ENCODE results near the gene SASH1.
A peak's percentile ranks its signal among the peaks of the same experiment; 100 is the strongest.
"Not testable (repeated sequence)": the region's sequence is repeated elsewhere in the genome, so short reads cannot be mapped to it uniquely, and the experiment has no call there.

The SASH1 gene

GRCh38 chr6:148358196-148358785 lies 15.7 kb downstream of the SASH1 start:
- in situ Hi-C loops (cut with HindIII; ENCODE audit: low pct_ligation_motif_present, low pct_unique_long_range_greater_than_20kb, low sequenced_read_pairs), result no loop called here
- no peak for DNase-seq

- in situ Hi-C loops (cut with HindIII; ENCODE audit: low pct_ligation_motif_present, low pct_unique_long_range_greater_than_20kb, low sequenced_read_pairs), result no loop called here
Observed at GRCh38 chr6:148359228-148359627, 16.6 kb downstream of the SASH1 start.

GRCh38 chr6:148364056-148364824 lies 21.6 kb downstream of the SASH1 start:
- DNase-seq, result no peak
- in situ Hi-C loops (cut with HindIII; ENCODE audit: low pct_ligation_motif_present, low pct_unique_long_range_greater_than_20kb, low sequenced_read_pairs), result no loop called here

More at GRCh38 chr6:148359228-148359627, 16.6 kb downstream of the SASH1 start:
- DNase-seq, result no peak

- no peak for DNase-seq
- in situ Hi-C loops (cut with HindIII; ENCODE audit: low pct_ligation_motif_present, low pct_unique_long_range_greater_than_20kb, low sequenced_read_pairs), result no loop called here
Observed at GRCh38 chr6:148365041-148365440, 22.4 kb downstream of the SASH1 start.

GRCh38 chr6:148367411-148368024 lies 24.9 kb downstream of the SASH1 start:
- DNase-seq, result no peak

GRCh38 chr6:148370176-148370575 lies 27.5 kb downstream of the SASH1 start:
- in situ Hi-C loops (cut with HindIII; ENCODE audit: low pct_ligation_motif_present, low pct_unique_long_range_greater_than_20kb, low sequenced_read_pairs), result no loop called here
- no peak for DNase-seq

More at GRCh38 chr6:148367411-148368024, 24.9 kb downstream of the SASH1 start:
- in situ Hi-C loops (cut with HindIII; ENCODE audit: low pct_ligation_motif_present, low pct_unique_long_range_greater_than_20kb, low sequenced_read_pairs), result no loop called here

- in situ Hi-C loops (cut with HindIII; ENCODE audit: low pct_ligation_motif_present, low pct_unique_long_range_greater_than_20kb, low sequenced_read_pairs), result no loop called here
- DNase-seq, result no peak
Observed at GRCh38 chr6:148374040-148374774, 31.6 kb downstream of the SASH1 start.

GRCh38 chr6:148375401-148375800 lies 32.8 kb downstream of the SASH1 start:
- no peak for DNase-seq
- in situ Hi-C loops (cut with HindIII; ENCODE audit: low pct_ligation_motif_present, low pct_unique_long_range_greater_than_20kb, low sequenced_read_pairs), result no loop called here

- in situ Hi-C loops (cut with HindIII; ENCODE audit: low pct_ligation_motif_present, low pct_unique_long_range_greater_than_20kb, low sequenced_read_pairs), result no loop called here
- DNase-seq, result no peak
Observed at GRCh38 chr6:148379481-148379880, 36.8 kb downstream of the SASH1 start.

- in situ Hi-C loops (cut with HindIII; ENCODE audit: low pct_ligation_motif_present, low pct_unique_long_range_greater_than_20kb, low sequenced_read_pairs), result no loop called here
- no peak for DNase-seq
Observed at GRCh38 chr6:148379966-148380713, 37.5 kb downstream of the SASH1 start.

- DNase-seq; in situ Hi-C loops (cut with HindIII; ENCODE audit: low pct_ligation_motif_present, low pct_unique_long_range_greater_than_20kb, low sequenced_read_pairs): not testable (repeated sequence)
Observed at GRCh38 chr6:148382051-148382450, 39.4 kb downstream of the SASH1 start.

GRCh38 chr6:148382861-148383260 lies 40.2 kb downstream of the SASH1 start:
- in situ Hi-C loops (cut with HindIII; ENCODE audit: low pct_ligation_motif_present, low pct_unique_long_range_greater_than_20kb, low sequenced_read_pairs), result no loop called here
- peak; percentile 75 for DNase-seq

GRCh38 chr6:148383658-148384368 lies 41.2 kb downstream of the SASH1 start:
- DNase-seq, result no peak
- in situ Hi-C loops (cut with HindIII; ENCODE audit: low pct_ligation_motif_present, low pct_unique_long_range_greater_than_20kb, low sequenced_read_pairs), result no loop called here

GRCh38 chr6:148385379-148385778 lies 42.7 kb downstream of the SASH1 start:
- in situ Hi-C loops (cut with HindIII; ENCODE audit: low pct_ligation_motif_present, low pct_unique_long_range_greater_than_20kb, low sequenced_read_pairs), result no loop called here
- DNase-seq, result no peak

- in situ Hi-C loops (cut with HindIII; ENCODE audit: low pct_ligation_motif_present, low pct_unique_long_range_greater_than_20kb, low sequenced_read_pairs), result no loop called here
- DNase-seq, result no peak
Observed at GRCh38 chr6:148388521-148388920, 45.9 kb downstream of the SASH1 start.

- in situ Hi-C loops (cut with HindIII; ENCODE audit: low pct_ligation_motif_present, low pct_unique_long_range_greater_than_20kb, low sequenced_read_pairs), result no loop called here
- no peak for DNase-seq
Observed at GRCh38 chr6:148389086-148389485, 46.4 kb downstream of the SASH1 start.

- no peak for DNase-seq
- in situ Hi-C loops (cut with HindIII; ENCODE audit: low pct_ligation_motif_present, low pct_unique_long_range_greater_than_20kb, low sequenced_read_pairs), result no loop called here
Observed at GRCh38 chr6:148389917-148390316, 47.3 kb downstream of the SASH1 start.

GRCh38 chr6:148392127-148392526 lies 49.5 kb downstream of the SASH1 start:
- in situ Hi-C loops (cut with HindIII; ENCODE audit: low pct_ligation_motif_present, low pct_unique_long_range_greater_than_20kb, low sequenced_read_pairs); DNase-seq: not testable (repeated sequence)
